ENCODE results near the gene RPL5.
"Not testable (repeated sequence)": the region's sequence is repeated elsewhere in the genome, so short reads cannot be mapped to it uniquely, and the experiment has no call there.

RPL5 gene

GRCh38 chr1:92831762-92832536, at the start of gene RPL5:
Gene RPL5, plus strand, starts transcription at chr1:92832040. Its CDS starts 75 bp downstream, at chr1:92832115.
- DNase-seq (ENCODE audit: low read depth), result peak; percentile 97

GRCh38 chr1:92783550-92783949, 48.3 kb upstream of the RPL5 start:
- not testable (repeated sequence) for DNase-seq (ENCODE audit: low read depth)

GRCh38 chr1:92784021-92784638, 47.7 kb upstream of the RPL5 start:
- DNase-seq (ENCODE audit: low read depth), result peak; percentile 3

DNA sequence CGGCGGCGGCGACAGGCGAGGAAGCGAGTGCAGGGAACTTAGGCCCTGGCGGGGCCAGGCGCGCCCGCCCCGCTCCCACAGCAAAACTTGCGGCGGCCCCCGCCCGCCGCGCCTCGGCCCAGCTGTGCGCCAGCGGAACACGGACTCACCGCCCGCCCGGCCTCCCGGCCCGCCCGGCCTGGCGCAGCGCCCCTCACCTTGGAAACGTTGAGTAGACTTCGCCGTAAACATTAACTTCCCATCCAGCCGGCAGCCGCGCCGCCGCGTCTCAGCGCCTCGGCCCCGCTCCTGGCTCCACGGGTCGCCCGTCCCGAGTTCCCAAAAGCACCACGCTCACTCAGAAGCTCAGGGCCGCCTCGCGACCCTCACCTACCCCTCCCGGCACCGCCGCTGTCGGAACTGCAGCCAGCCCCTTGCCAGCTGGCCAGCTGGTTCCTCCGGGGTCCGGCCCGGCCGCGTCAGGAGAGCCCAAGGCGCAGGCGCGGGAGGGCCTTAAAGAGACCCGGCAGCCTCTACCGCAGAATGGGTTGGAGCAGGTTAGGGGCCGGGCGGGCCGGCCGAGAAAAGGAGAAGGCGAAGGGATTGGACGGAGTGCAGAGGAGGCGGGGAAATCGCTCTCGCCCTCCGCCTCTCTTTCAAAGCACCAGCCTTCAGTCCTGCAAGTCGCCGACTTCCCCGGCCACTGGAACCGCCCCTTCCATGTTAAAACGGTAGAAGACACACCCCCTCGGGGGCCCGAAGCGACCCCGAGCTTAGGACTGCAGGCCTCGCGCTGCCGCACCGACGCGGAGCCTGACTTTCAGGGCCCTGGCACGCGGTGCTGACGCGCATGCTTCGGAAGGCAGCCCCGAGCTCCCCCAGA, 47.0 kb upstream of the RPL5 start, which contains the start of gene EVI5:
Gene EVI5 (minus strand): TSS at position 470 of the 862 bp plus-strand sequence. CDS start 48,562 bp downstream, outside the sequence.
- peak; percentile 12 for DNase-seq (ENCODE audit: low read depth)

GRCh38 chr1:92786111-92786901, 45.5 kb upstream of the RPL5 start:
- no peak for DNase-seq (ENCODE audit: low read depth)

DNA sequence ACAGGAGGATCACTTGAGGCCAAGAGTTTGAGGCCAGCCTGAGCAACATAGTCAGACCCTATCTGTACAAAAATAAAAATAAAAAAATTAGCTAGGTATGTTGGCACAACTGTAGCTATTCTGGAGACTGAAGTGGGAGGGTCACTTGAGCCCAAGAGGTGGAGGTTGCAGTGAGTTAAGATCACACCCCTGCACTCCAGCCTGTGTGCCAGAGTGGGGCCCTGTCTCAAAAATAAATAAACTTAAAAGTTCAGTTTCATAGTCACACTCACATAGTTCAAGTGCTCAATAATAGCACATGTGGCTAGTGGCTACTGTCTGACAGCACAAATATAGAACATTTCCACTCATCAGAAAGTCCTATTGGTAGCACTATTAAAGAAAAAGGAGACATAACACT, 41.8 kb upstream of the RPL5 start:
- DNase-seq (ENCODE audit: low read depth), result no peak

GRCh38 chr1:92790867-92791266, 41.0 kb upstream of the RPL5 start:
- DNase-seq (ENCODE audit: low read depth), result no peak

DNA sequence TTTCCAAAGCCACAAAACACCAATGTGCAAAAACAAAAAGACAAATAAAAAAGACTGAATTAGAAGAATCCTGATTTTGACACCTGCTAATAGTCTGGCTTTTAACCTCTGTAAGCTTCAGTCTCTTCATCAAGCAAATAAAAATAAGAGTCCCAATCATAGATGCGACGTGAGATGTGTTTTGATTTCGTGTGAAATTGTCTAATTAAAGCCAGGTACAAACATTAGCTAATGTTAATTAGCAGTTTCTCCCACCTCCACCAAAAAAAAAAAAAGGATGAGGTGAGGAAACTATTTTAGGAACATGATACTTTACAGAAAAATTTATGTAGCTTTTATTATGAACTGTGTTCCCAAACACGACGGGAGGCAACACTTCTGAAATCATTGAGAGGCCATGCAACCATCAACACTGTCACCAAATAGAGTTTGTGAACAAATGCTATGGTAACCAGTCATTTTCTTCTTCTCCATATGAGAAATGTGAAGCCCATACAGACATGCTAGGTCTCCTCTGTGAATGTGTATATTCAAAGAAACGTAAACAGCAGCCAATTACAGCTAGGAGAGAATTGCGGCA, 40.3 kb upstream of the RPL5 start:
- no peak for DNase-seq (ENCODE audit: low read depth)

- no peak for DNase-seq (ENCODE audit: low read depth)
These were observed 39.5 kb upstream of the RPL5 start for GRCh38 chr1:92792340-92792782.

- no peak for DNase-seq (ENCODE audit: low read depth)
These were observed 36.7 kb upstream of the RPL5 start for GRCh38 chr1:92795166-92795565.

- no peak for DNase-seq (ENCODE audit: low read depth)
These were observed 34.5 kb upstream of the RPL5 start for GRCh38 chr1:92797297-92797696.

DNA sequence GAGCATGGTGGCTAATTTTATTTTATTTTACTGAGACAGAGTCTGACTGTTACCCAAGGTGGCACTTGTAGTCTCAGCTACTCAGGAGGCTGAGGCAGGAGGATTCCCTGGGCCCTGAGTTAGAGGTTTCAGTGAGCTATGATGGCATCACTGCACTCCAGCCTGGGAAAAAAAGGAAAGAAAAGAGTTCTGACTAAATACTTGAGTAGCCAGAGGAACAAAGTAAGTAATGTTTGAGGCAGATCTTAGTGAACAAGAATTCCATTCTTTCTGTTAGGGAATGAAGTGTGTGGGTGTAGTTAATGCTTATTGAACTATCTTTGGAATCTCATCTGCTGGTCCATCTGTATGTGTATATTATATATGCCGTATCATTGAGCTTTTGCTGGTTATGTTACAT, 33.9 kb upstream of the RPL5 start:
- no peak for DNase-seq (ENCODE audit: low read depth)

- DNase-seq (ENCODE audit: low read depth), result no peak
These were observed 28.5 kb upstream of the RPL5 start for GRCh38 chr1:92803140-92803887.

GRCh38 chr1:92804721-92805201, 27.1 kb upstream of the RPL5 start:
- DNase-seq (ENCODE audit: low read depth), result no peak

GRCh38 chr1:92805216-92805615, 26.6 kb upstream of the RPL5 start:
- no peak for DNase-seq (ENCODE audit: low read depth)

DNA sequence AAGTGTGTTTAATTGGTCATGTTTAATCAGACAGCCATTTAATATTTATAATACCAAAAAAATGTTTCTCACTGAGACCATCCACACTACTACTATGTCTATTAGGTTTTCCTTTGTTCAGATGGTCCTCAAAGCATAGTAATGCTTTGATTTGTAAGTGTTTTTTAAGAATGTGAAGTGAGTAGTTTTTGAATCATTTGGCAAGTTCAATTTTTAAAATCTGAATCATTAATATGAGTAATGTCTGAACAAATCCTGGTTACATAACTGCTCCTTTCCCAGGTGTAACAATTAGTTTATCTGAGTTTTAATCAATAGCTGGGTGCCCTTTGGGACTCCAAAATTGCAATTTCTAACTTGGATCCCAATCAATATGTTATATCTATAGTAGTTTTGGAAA, 23.5 kb upstream of the RPL5 start:
- DNase-seq (ENCODE audit: low read depth), result no peak

GRCh38 chr1:92816732-92817131, 15.1 kb upstream of the RPL5 start:
- DNase-seq (ENCODE audit: low read depth), result no peak

- DNase-seq (ENCODE audit: low read depth), result no peak
These were observed 14.6 kb upstream of the RPL5 start for GRCh38 chr1:92817137-92817697.

- no peak for DNase-seq (ENCODE audit: low read depth)
These were observed 13.7 kb upstream of the RPL5 start for GRCh38 chr1:92817986-92818764.
